Glomerular endothelial cell (primary cell): Measurements from ENCODE around the gene SPATA17. TPM values are rescaled to one million over a fixed set of nuclear protein-coding genes. Genes with fewer than 3 reads are reported as not detected.

Experiments used
- DNase-seq: peaks from one replicate; pipeline ENCODE4 v3.0.0-alpha.2; 2011; ENCODE audit warnings: low read depth, low spot score; ENCODE audit errors: extremely low read depth
- total RNA-seq: library from RNA; depleted of rRNA; stranded (reverse); fragments of >200 nt; gene quantifications from 2 replicates; pipeline ENCODE4 v1.2.3, GENCODE V29; 2015

SPATA17 gene
- total RNA-seq, 1 donor from 2014 or later: not detected

DNA sequence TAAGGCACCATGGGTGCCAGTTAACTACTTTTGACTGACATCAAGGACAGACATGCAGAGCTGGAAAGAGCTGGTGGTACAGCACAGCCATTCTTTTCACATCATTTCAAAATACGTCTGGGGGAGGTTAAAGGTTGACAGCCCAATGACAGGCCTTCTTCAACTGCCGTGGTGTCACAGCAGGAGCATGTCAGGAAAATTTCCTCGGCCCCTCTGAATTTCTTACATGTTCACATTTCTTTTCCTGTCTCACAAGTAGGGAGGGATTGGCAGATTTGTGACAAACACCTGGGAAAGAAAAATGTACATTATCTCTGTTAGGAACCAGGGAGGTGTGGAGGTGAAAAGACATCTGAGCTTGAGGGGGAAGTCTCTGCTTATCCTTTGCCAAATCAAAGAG is 279.1 kb downstream of the SPATA17 start:
- no peak for DNase-seq

GRCh38 chr1:217910791-217911320 is 279.7 kb downstream of the SPATA17 start:
- DNase-seq: no peak

- no peak for DNase-seq
Measured at GRCh38 chr1:217911908-217912307, 280.8 kb downstream of the SPATA17 start.

DNA sequence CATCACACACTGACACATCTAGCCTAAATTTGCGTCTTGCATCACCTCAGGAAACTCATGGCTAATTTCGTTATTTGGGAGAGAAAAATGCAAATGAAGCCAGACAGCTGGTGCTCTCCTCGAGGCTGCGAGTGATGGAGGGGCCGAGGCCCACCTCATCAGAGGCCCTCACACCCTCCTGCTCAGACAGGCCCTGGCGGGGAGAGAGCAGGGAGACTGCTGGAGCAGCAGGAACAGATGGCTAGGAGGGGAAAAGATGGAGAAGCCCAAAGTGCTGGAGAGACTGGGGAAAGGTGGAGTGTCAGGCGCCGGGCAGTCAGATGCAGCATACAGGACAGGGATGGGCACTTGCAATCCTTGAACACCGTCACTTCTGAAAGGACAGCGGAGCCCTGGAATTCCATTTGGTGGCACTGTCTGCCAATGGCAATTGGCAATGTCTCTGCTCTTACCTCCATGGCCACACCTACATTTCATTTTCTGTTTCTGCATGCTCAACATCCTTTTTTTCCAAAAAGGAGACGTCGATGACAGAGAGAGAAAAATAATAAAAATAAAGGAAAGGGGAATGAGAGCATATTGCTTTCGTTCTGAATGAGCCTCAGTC is 286.2 kb downstream of the SPATA17 start:
- DNase-seq: no peak

GRCh38 chr1:217919683-217920388 is 288.7 kb downstream of the SPATA17 start:
- no peak for DNase-seq

Other genes with a start within 250 kb of the SPATA17 start
- gene GPATCH2, start 254 bp upstream of the SPATA17 start, total RNA-seq: 9.0 and 12.8 TPM in 2 replicates